HG02870 (cell line): ENCODE measurements around the gene C5orf63.
"Not testable (repeated sequence)": the region's sequence is repeated elsewhere in the genome, so short reads cannot be mapped to it uniquely, and the experiment has no call there.

Experiments used
- ATAC-seq: cut with Tn5 transposase; IDR thresholded peaks from one replicate; pipeline ENCODE4 v1.9.1; 2021; ENCODE audit warnings: mild to moderate bottlenecking, moderate library complexity; ENCODE audit not compliant: unreplicated experiment

C5orf63 gene

DNA sequence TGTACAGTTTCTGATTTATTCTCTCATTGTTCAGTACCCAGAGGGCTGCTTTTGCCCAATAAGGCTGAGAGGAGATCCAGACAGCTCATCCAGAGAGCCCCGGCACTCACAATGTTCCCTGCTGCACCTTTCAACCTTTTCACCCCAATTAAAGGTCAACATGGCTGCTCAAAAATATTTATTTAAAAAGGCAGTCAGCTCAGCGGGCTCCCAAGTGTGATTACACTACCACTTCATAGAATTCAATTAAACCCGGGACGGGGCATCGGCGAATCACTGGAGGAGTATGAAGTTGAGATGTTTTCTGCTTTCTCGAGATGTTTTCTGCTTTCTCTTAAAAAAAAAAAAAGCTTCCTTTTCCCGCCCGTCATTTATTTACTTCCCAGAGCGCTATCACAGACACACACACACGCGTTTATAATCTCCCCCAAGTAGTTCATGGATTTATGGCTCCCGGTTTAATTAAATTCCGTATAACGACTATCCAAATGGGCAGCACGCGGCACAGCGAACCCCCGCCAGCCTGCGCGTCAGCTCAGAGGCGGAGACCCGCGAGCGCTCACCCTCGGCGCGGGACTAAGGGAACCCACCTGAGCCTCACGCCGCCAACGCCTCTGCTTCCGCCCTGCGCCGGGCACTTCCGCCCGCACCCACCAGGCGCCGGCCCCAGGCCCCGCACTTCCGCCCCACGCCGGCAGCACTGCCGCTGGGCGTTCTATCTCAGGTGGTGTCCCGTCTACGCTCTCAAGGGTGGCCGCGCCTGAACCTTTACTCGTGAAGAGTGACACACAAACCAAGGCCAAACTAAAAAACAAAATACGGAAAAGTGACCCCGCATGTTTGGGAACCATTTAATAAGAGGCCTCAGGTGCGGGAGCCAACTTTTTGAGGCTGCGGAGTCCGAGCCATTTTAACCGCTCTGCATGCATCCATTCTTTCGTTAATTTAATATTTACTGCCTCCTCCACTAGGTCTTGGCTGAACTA, at the start of gene C5orf63:
TSS of gene C5orf63 (minus strand) at position 642 of the 986 bp plus-strand sequence. CDS start 14,507 bp downstream, outside the sequence.
- ATAC-seq: peak; percentile 98

GRCh38 chr5:127112347-127112864, 39.1 kb upstream of the C5orf63 start:
- ATAC-seq: no peak

DNA sequence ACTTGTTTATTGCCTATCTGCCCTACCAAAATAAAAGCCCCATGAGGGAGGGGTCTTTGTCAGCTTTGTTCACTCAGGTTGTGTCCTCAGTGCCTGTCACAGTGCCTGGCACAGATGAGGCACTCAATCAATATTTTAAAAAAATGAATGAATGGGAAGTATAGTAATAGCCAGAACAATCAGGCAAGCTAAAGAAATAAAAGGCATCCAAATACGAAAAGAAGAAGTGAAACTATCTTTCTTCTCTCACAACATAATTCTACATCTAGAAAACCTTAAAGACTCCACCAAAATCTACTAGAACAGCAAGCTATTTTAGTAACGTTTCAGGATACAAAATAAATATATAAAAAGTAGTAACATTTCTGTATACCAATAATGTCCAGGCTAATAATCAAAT, 37.8 kb upstream of the C5orf63 start:
- peak; percentile 77 for ATAC-seq

DNA sequence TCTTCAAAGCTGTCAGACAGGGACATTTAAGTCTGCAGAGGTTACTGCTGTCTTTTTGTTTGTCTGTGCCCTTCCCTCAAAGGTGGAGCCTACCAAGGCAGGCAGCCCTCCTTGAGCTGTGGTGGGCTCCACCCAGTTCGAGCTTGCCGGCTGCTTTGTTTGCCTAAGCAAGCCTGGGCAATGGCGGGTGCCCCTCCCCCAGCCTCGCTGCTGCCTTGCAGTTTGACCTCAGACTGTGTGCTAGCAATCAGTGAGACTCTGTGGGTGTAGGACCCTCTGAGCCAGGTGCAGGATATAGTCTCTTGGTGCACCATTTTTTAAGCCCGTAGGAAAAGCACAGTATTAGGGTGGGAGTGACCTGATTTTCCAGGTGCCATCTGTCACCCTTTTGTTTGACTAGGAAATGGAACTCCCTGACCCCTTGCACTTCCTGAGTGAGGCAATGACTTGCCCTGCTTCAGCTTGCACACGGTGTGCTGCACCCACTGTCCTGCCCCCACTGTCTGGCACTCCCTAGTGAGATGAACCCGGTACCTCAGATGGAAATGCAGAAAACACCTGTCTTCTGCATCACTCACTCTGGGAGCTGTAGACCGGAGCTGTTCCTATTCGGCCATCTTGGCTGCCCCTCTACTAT, 35.4 kb upstream of the C5orf63 start:
- ATAC-seq: not testable (repeated sequence)

DNA sequence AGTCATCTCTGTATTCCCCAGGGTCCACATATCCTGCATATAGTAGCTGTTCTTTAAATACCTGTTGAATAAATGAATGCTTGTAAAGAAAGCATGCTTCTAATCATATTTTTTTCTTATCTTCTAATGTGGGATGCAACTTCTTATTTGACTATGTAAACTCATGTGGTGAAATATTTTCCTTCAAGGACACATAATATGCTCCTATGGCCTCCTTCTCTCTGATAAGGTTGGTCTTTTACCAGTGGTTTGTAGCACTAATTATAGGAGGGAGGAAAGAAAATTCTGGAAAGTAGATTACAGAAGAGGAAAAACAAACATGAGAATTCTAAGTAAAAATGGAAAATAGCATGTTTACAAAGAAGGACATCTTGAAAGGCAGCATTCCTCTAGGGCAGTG, 28.6 kb upstream of the C5orf63 start:
- no peak for ATAC-seq

DNA sequence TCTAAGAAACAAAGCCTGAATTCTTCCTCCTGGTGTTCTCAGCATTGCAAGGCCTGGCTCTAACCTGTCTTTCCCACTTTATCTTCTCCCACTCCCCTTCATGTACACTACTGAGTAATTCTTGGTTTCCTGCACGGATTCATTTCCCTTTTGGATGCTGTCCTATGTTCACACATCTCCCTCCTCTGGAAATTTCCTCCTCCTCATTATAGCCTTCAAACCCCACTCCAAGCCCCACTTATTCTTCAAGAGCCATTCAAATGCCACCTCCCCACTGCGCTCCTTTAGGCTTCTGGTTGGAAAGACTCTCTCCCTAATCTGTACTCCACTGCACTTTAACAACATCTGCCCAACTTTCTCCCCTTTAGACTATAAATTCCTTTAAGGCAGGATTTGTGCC, 28.2 kb upstream of the C5orf63 start:
- ATAC-seq: no peak

DNA sequence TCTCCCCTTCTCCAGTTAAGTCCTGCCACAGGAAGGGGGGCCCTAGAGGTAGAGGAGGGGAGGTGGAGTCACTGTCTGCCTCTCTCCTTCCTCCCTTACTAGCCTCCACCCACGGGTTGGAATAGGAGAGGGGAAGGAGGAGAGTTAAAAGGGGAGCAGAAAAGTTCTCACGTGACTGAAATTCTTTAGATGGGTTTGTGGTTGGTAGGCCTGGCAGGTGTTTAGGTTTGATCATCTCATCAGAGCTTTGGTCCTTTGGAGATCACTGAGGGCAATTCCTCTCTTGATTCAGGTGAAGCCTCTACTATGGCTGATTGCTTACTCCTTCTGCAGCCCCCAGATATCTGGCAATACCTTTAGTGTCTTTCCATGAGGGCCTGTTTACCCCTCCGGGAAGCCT, 24.9 kb upstream of the C5orf63 start:
- no peak for ATAC-seq

DNA sequence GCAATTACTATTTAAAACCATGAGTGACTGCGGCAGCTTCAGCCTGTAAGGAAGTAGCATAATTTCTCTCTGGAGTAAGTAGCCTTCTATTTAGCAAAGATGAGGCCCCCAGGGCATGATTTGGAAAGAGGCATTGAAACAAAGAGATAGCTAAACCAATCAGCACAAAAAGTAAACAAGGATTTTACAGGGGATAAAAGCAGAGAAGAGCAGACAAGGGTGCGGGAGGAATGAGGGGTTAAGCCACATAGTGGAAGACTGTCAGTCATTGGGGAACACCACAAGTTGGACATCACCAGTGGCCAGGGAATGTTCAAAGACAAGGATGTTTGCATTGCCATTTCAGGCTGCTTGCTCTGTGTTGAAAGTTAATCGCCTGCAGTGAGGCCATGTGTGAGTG, 24.0 kb upstream of the C5orf63 start:
- no peak for ATAC-seq

GRCh38 chr5:127096328-127096993, 23.2 kb upstream of the C5orf63 start:
- no peak for ATAC-seq

GRCh38 chr5:127094161-127094814, 21.0 kb upstream of the C5orf63 start:
- no peak for ATAC-seq

DNA sequence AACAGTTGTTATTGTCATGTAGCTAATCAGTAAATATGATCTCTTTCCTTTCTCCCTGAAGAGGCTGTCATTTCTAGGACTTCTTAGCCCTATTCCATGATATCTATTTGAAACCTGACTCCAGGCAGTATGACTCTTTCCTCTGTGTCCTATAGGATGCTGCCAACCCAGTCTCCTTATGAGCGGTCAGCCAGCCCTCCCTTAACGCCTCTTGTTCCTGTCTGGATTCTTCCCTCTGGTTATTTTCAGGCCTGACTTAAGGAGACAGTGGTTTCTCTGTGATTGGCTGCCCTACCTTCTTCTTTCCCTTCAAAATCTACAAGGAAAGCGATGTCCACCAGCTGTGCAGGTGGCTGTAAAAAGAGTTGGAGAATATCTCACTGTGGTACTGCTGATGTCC, 19.4 kb upstream of the C5orf63 start:
- no peak for ATAC-seq

DNA sequence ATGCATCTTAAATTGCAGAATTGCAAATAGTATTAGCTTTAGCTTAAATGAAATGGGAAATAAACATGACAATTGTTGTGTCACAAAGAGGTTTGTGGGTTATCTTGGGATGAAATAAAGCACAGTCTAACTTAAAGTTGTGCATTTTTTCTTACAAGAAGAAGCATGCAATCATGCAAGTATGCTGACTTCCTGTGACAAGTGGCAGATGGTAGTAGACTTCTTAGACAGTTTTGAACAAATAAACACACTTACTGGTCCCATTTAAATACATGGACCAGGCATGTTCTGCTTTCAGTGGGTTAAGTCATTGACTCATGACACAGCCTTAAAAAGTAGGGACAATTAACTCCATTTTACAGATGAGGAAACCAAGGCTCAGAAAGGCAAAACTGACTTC, 15.9 kb upstream of the C5orf63 start:
- no peak for ATAC-seq

- no peak for ATAC-seq
These were observed 14.9 kb upstream of the C5orf63 start for GRCh38 chr5:127088251-127088650.

GRCh38 chr5:127086589-127086988, 13.3 kb upstream of the C5orf63 start:
- ATAC-seq: no peak

DNA sequence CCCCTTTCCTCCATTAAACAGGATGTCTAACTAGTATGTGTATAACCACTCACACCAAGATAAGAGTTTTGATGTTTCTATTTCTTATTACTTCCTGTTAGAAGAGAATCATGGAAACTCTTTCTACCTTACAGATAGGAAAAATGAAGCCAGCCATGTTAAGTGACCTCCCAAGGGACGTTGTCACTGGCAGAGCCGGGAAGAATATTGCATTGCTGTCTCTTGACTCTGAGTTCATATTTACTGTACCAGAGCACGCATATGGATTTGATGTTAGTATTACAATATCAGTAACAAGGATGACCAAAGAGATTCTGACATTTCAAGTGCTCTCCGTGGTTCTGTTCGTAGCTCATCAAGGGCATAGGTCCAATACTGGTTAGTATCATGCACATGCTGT, 12.5 kb upstream of the C5orf63 start:
- no peak for ATAC-seq

DNA sequence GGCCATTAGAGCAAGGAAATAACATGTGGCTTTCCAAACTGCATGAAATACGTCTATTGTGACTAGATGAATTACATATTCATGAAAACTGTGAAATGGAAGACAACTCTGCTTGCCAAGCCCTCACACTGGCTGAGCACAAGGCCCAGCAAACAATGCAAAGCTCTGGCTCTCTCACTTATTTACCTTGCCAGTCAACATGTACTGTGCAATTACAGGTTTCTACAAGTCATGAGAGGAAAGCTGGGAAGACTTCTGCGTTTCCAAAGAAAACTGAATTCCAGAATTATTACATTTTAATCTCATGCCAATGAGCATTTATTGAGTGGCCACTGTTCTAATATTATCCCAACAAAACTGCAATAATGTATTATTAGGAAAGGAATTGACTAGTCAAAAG, 12.1 kb upstream of the C5orf63 start:
- no peak for ATAC-seq

DNA sequence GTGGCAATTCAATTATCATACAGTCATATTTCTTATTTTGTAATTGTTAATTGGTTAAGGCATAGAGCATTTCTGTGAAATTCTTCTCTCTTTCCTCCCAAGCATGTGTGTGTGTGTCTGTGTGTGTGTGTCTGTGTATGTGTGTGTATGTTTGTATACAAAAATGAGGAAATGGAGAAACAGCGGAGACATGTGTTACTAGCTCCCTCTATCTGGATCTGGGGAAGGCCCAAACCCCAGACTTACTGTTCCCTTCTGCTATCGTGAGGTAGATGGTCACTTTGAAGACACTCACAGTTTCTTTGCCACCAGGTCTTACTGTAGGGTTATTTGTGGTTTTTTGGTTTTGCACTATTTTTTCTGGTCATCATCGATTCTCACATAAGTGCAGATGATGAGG, 11.4 kb upstream of the C5orf63 start:
- no peak for ATAC-seq

GRCh38 chr5:127083711-127084110, 10.4 kb upstream of the C5orf63 start:
- no peak for ATAC-seq

- ATAC-seq: no peak
These were observed 6.7 kb upstream of the C5orf63 start for GRCh38 chr5:127079994-127080491.

GRCh38 chr5:127077366-127077765, 4.1 kb upstream of the C5orf63 start:
- no peak for ATAC-seq
